HG03442 (cell line): ENCODE results near the gene PPP2R5E.
"Not testable (repeated sequence)": the region's sequence is repeated elsewhere in the genome, so short reads cannot be mapped to it uniquely, and the experiment has no call there.

Source experiments
- ATAC-seq: cut with Tn5 transposase; IDR thresholded peaks from one replicate; pipeline ENCODE4 v1.9.1; 2021; ENCODE audit warnings: mild to moderate bottlenecking, moderate library complexity; ENCODE audit not compliant: unreplicated experiment

PPP2R5E gene

GRCh38 chr14:63543000-63543825 is at the start of gene PPP2R5E:
Gene PPP2R5E, minus strand, starts transcription at chr14:63543377. Its CDS starts 3,692 bp downstream, at chr14:63539685.
- ATAC-seq: peak; percentile 94

GRCh38 chr14:63583046-63583445 is 39.9 kb upstream of the PPP2R5E start:
- ATAC-seq: not testable (repeated sequence)

GRCh38 chr14:63581491-63581890 is 38.3 kb upstream of the PPP2R5E start:
- ATAC-seq: no peak

- no peak for ATAC-seq
Measured at GRCh38 chr14:63578300-63578699, 35.1 kb upstream of the PPP2R5E start.

- ATAC-seq: no peak
Measured at GRCh38 chr14:63573581-63573980, 30.4 kb upstream of the PPP2R5E start.

- no peak for ATAC-seq
Measured at GRCh38 chr14:63565448-63565847, 22.3 kb upstream of the PPP2R5E start.

- ATAC-seq: no peak
Measured at GRCh38 chr14:63564318-63564717, 21.1 kb upstream of the PPP2R5E start.

GRCh38 chr14:63563370-63564026 is 20.3 kb upstream of the PPP2R5E start:
- no peak for ATAC-seq

GRCh38 chr14:63562405-63562804 is 19.2 kb upstream of the PPP2R5E start:
- ATAC-seq: no peak

- ATAC-seq: no peak
Measured at GRCh38 chr14:63555572-63555971, 12.4 kb upstream of the PPP2R5E start.

- ATAC-seq: no peak
Measured at GRCh38 chr14:63551332-63551731, 8.2 kb upstream of the PPP2R5E start.

- no peak for ATAC-seq
Measured at GRCh38 chr14:63547798-63548335, 4.7 kb upstream of the PPP2R5E start.

- no peak for ATAC-seq
Measured at GRCh38 chr14:63545431-63545830, 2.3 kb upstream of the PPP2R5E start.

GRCh38 chr14:63544591-63545299 is 1.6 kb upstream of the PPP2R5E start:
- no peak for ATAC-seq

GRCh38 chr14:63543826-63544406 is 739 bp upstream of the PPP2R5E start:
- ATAC-seq: no peak

GRCh38 chr14:63542231-63542999 is 762 bp downstream of the PPP2R5E start:
- ATAC-seq: no peak

- no peak for ATAC-seq
Measured at GRCh38 chr14:63535918-63536317, 7.3 kb downstream of the PPP2R5E start.

GRCh38 chr14:63533474-63533873 is 9.7 kb downstream of the PPP2R5E start:
- no peak for ATAC-seq

GRCh38 chr14:63524537-63525155 is 18.5 kb downstream of the PPP2R5E start:
- no peak for ATAC-seq
